ENCODE results near the gene GPRC5D. TPM values are rescaled to one million over a fixed set of nuclear protein-coding genes. Genes with fewer than 3 reads are reported as not detected.
A peak's percentile ranks its signal among the peaks of the same experiment; 100 is the strongest.

The GPRC5D gene
- total RNA-seq, 2 donors from 2014 or later = not detected

DNA sequence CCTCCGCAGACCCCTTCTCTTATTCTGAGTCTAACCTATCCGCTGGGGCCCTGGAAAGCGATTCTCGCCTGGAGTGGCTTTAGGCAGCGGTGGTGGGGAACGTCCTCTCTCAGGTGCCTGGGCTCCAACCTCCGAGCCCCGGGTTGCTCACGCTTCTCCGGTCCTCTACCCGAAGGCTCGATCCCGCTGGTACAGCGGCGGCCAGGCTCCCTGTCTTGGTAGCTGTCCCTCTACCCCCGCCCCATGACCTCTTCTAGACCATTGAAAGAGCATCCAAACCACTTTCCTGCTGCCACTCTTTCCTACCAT, 48.6 kb upstream of the GPRC5D start:
- H3K36me3 ChIP-seq (ENCODE audit: control insufficient read depth, insufficient read depth, low read length) = no peaks in the 10 kb centered on the region
- peak overlapping the region; percentile 39 for H3K27ac ChIP-seq (ENCODE audit: low read depth, low read length)
- WGBS, 2 experiments (ENCODE audit: insufficient coverage in 1 of 2, insufficient read length in 1 of 2) = 1% methylated on average over 9 to 16 of the region's 16 CpGs
- Mint-ChIP-seq H3K36me3 (ENCODE audit: low read depth) (no peaks in the 10 kb centered on the region), H3K9me3 (no peaks in the 10 kb centered on the region), H3K27ac (peak overlapping the region; percentile 65), H3K4me3 (peak overlapping the region; percentile 82), H3K27me3 (ENCODE audit: insufficient read depth) (peaks cover 53% of the 10 kb centered on the region), H3K4me1 (peaks cover 25% of the 10 kb centered on the region)
- TF ChIP-seq, protein P1, sequence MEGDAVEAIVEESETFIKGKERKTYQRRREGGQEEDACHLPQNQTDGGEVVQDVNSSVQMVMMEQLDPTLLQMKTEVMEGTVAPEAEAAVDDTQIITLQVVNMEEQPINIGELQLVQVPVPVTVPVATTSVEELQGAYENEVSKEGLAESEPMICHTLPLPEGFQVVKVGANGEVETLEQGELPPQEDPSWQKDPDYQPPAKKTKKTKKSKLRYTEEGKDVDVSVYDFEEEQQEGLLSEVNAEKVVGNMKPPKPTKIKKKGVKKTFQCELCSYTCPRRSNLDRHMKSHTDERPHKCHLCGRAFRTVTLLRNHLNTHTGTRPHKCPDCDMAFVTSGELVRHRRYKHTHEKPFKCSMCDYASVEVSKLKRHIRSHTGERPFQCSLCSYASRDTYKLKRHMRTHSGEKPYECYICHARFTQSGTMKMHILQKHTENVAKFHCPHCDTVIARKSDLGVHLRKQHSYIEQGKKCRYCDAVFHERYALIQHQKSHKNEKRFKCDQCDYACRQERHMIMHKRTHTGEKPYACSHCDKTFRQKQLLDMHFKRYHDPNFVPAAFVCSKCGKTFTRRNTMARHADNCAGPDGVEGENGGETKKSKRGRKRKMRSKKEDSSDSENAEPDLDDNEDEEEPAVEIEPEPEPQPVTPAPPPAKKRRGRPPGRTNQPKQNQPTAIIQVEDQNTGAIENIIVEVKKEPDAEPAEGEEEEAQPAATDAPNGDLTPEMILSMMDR (conservative IDR thresholded peaks at IDR 0.05) = no peak
- no peaks in the 10 kb centered on the region for H3K9me3 ChIP-seq (ENCODE audit: control insufficient read depth, low read length)
- peak overlapping the region; percentile 13 for H3K9ac ChIP-seq (ENCODE audit: extremely low read depth, low read length, poor library complexity, severe bottlenecking)
- no peak for DNase-seq
- H3K4me1 ChIP-seq (ENCODE audit: control insufficient read depth, insufficient read depth, low read length) = peaks cover 4% of the 10 kb centered on the region
- peak overlapping the region; percentile 84 for H3K4me3 ChIP-seq (ENCODE audit: low read length)
- peaks cover 28% of the 10 kb centered on the region for H3K27me3 ChIP-seq (ENCODE audit: control insufficient read depth, insufficient read depth, low read length, poor library complexity, severe bottlenecking)

DNA sequence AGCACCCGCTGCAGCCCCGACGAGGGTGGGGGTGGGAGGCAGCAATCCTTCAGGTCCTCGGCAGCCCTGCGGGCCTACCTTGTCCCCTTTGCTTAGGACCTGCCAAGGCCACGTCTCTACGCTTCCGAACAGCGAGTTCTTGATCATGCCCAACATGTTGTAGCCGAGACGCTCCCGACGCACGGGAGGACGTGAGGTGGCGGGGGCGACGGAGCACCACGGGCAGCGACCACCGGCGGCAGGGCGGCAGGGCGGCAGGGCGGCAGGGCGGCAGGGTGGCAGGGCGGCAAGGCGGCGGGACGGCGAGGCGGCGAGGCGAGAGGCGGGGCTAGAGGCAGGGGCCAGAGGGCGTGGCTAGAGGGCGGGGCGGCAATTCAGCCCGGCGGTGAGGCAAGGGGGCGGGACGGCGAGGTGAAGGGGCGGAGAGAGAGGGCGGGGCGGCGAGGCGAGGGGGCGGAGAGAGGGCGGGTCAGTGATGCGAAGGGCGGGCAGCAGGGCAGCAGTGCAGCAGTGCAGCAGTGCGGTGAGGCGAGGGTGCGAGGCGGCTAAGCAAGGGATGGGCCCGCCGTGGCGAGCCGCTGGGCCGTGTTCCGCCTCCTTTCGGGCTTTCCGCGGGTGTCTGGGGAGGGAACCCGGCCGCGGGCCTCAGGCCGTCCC, 48.1 kb upstream of the GPRC5D start, which contains the start of gene HEBP1:
HEBP1 (minus strand) TSS at position 307 of the 657 bp plus-strand sequence; CDS start at position 156, 151 bp downstream.
- WGBS, 2 experiments (ENCODE audit: insufficient coverage in 1 of 2, insufficient read length in 1 of 2) = 0% methylated on average over 9 to 68 of the region's 69 CpGs
- Histone ChIP-seq H3K27me3 (ENCODE audit: control insufficient read depth, insufficient read depth, low read length, poor library complexity, severe bottlenecking) (peaks cover 28% of the 10 kb centered on the region), H3K27ac (ENCODE audit: low read depth, low read length) (peak within 1 kb of the TSS; percentile 39), H3K4me3 (ENCODE audit: low read length) (peak within 1 kb of the TSS; percentile 84), H3K4me1 (ENCODE audit: control insufficient read depth, insufficient read depth, low read length) (peaks cover 4% of the 10 kb centered on the region), H3K9me3 (ENCODE audit: control insufficient read depth, low read length) (no peaks in the 10 kb centered on the region), H3K9ac (ENCODE audit: extremely low read depth, low read length, poor library complexity, severe bottlenecking) (peak within 1 kb of the TSS; percentile 13), H3K36me3 (ENCODE audit: control insufficient read depth, insufficient read depth, low read length) (no peaks in the 10 kb centered on the region)
- Mint-ChIP-seq H3K27me3 (ENCODE audit: insufficient read depth) (peaks cover 50% of the 10 kb centered on the region), H3K9me3 (no peaks in the 10 kb centered on the region), H3K4me1 (peaks cover 24% of the 10 kb centered on the region), H3K4me3 (peak within 1 kb of the TSS; percentile 82), H3K27ac (peak within 1 kb of the TSS; percentile 74), H3K36me3 (ENCODE audit: low read depth) (no peaks in the 10 kb centered on the region)
- TF ChIP-seq, protein P1 (conservative IDR thresholded peaks at IDR 0.05) = no peak
- DNase-seq = peak; percentile 100

DNA sequence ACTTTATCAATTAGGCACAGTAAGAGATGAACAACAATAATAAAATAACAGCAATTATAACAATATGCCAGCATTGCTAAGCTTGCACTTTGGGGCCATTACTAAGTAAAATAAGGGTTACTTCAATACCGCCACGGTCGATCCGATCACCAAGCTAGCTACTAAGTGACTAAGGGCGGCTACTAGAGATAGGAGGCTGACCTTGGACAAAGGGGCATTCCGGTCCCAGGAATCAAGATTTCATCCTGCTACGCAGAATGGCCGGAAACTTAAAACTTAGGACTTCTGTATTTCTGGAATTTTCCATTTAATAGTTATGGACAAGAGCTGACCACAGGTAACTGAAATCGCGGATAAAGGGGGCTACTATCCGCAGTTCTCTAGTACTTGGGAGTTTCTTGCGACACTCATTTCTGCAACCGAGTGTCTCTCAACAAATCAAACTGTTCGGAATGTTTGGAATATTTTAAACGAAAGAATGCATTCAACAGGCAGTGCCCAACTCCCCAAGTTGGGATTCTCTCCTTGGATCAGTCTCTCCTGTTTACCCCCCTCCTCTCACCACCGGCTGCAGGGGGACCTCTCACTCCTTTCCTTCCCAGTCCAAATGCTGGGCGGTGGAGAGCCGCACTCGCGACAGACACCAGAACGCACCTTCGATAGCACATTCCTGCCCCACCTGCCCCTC, 47.4 kb upstream of the GPRC5D start:
- Histone ChIP-seq H3K9me3 (ENCODE audit: control insufficient read depth, low read length) (no peaks in the 10 kb centered on the region), H3K36me3 (ENCODE audit: control insufficient read depth, insufficient read depth, low read length) (no peaks in the 10 kb centered on the region), H3K4me1 (ENCODE audit: control insufficient read depth, insufficient read depth, low read length) (peaks cover 4% of the 10 kb centered on the region), H3K27ac (ENCODE audit: low read depth, low read length) (no peak overlapping the region), H3K27me3 (ENCODE audit: control insufficient read depth, insufficient read depth, low read length, poor library complexity, severe bottlenecking) (peaks cover 28% of the 10 kb centered on the region), H3K9ac (ENCODE audit: extremely low read depth, low read length, poor library complexity, severe bottlenecking) (peak overlapping the region; percentile 8), H3K4me3 (ENCODE audit: low read length) (peak overlapping the region; percentile 81)
- Mint-ChIP-seq H3K36me3 (ENCODE audit: low read depth) (no peaks in the 10 kb centered on the region), H3K27ac (peak overlapping the region; percentile 74), H3K4me3 (peak overlapping the region; percentile 82), H3K4me1 (peaks cover 24% of the 10 kb centered on the region), H3K9me3 (no peaks in the 10 kb centered on the region), H3K27me3 (ENCODE audit: insufficient read depth) (peaks cover 44% of the 10 kb centered on the region)
- no peak for DNase-seq
- WGBS, 2 experiments (ENCODE audit: insufficient coverage in 1 of 2, insufficient read length in 1 of 2) = 47 to 50% methylated on average over 21 to 22 of the region's 22 CpGs
- TF ChIP-seq, protein P1 (conservative IDR thresholded peaks at IDR 0.05) = peak; percentile 34

All from endodermal cell (in vitro differentiated cells).